HuH-7 (cell line): Measurements from ENCODE around the gene ECT2L.
"Not testable (repeated sequence)": the region's sequence is repeated elsewhere in the genome, so short reads cannot be mapped to it uniquely, and the experiment has no call there.

Experiments
- DNase-seq: peaks from one replicate; pipeline ENCODE4 v3.0.0; 2011; ENCODE audit warnings: low spot score

Gene ECT2L

DNA sequence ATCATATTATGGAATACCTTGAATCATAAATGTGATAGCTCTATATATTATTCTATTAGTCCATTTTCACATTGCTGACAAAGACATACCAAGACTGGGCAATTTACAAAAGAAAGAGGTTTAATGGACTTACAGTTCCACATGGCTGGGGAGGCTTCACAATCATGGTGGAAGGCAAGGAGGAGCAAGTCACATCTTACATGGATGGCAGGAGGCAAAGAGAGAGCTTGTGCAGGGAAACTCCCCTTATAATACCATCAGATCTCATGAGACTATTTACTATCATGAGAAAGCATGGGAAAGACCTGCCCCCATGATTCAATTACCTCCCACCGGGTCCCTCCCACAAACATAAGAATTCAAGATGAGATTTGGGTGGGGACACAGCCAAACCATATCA lies 141.0 kb downstream of the ECT2L start:
- DNase-seq = not testable (repeated sequence)

- no peak for DNase-seq
These were observed 147.3 kb downstream of the ECT2L start for GRCh38 chr6:138943089-138943625.

DNA sequence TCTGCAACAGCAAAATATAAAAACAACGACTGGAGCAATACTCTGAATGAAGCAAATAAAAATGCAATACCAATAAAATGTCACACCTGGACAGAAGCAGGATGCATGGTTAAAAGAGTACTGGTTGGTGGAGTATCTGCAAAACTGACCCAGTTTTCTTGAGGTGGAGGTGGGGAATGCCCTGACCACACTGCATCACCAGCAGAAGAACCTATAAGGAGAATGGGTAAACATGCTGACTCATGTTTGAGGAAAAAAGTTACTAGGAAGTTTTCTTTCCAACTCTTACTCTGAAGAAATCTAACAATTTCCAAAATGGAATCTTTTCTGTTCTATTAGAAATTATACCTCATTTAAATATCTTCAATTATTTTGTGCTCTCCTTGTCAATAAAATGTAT lies 148.5 kb downstream of the ECT2L start:
- DNase-seq = no peak

- peak; percentile 28 for DNase-seq
These were observed 149.5 kb downstream of the ECT2L start for GRCh38 chr6:138945354-138945753.

DNA sequence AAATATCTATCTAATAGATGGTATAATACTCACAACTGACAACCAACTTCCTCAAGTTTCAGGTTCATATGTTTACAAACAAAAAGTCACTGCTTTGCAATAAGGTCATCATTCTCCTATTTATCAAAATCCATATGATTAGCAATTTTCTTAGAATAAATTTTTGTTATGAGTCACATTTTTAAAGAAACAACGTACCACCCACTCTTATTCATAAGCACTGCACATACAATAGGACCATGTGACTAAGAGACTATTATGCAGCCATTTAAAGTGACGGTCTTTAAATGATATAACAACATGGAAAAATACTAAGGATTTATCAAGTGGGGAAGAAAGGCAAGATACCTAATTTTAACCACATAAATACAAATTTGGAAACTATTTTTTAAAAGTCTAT lies 152.1 kb downstream of the ECT2L start:
- DNase-seq = no peak

GRCh38 chr6:138948546-138949179 lies 152.8 kb downstream of the ECT2L start:
- no peak for DNase-seq

GRCh38 chr6:138953451-138953850 lies 157.6 kb downstream of the ECT2L start:
- DNase-seq = no peak
